PC-3 (cell line): Measurements from ENCODE around the gene ZSCAN25. TPM values are rescaled to one million over a fixed set of nuclear protein-coding genes. Genes with fewer than 3 reads are reported as not detected.

Source experiments
- ATAC-seq: fragments of 200-7000 bp; cut with Tn5 transposase; 2 replicates; pipeline ENCODE4 v1.9.1; 2020; ENCODE audit warnings: mild to moderate bottlenecking, moderate library complexity
- BruUV-seq: library from RNA; stranded (reverse); fragments of 400-500 nt; replicated peaks from 2 replicates; lab custom pipeline; 2021; lab: Mats Ljungman, UMichigan
- CTCF ChIA-PET: fragments of 300-600 bp; sonication (Branson Sonifier 250); formaldehyde crosslinking; loops from one replicate; lab custom pipeline; 2022; ENCODE audit warnings: antibody characterized with exemption; lab: Charles Lee
- POLR2A ChIA-PET: fragments of 300-600 bp; sonication (Branson Sonifier 250); formaldehyde crosslinking; loops from one replicate; lab custom pipeline; 2022; ENCODE audit warnings: antibody characterized with exemption; ENCODE audit not compliant: unreplicated experiment; lab: Charles Lee
- DNase-seq: peaks from one replicate; pipeline ENCODE4 v3.0.0-alpha.2; 2015
- H2AFZ ChIP-seq: fragments of 300-600 bp; sonication (generic); 2 replicates; pipeline ENCODE4 v1.6.0; 2016; ENCODE audit warnings: antibody characterized with exemption, low read length
- H3F3A ChIP-seq: fragments of 300-600 bp; sonication (generic); one replicate; pipeline ENCODE4 v1.6.0; 2017; ENCODE audit warnings: antibody characterized with exemption, low read length, control low read depth, mild to moderate bottlenecking; ENCODE audit not compliant: unreplicated experiment
- H3K27ac ChIP-seq: fragments of 300-600 bp; sonication (generic); 2 replicates; pipeline ENCODE4 v1.5.1; 2016; ENCODE audit warnings: mild to moderate bottlenecking, low read length
- H3K27me3 ChIP-seq: fragments of 300-600 bp; sonication (generic); 2 replicates; pipeline ENCODE4 v1.6.1; 2016; ENCODE audit warnings: low read length, mixed read lengths
- H3K36me3 ChIP-seq: fragments of 300-600 bp; sonication (generic); 2 replicates; pipeline ENCODE4 v1.6.1; 2016; ENCODE audit warnings: low read depth, mixed run types, low read length, mixed read lengths
- H3K4me1 ChIP-seq: fragments of 300-600 bp; sonication (generic); 2 replicates; pipeline ENCODE4 v1.5.1; 2016; ENCODE audit warnings: low read length; ENCODE audit not compliant: insufficient read depth
- H3K4me2 ChIP-seq: fragments of 300-600 bp; sonication (generic); 2 replicates; pipeline ENCODE4 v1.6.0; 2016; ENCODE audit warnings: low read length
- H3K4me3 ChIP-seq: fragments of 300-600 bp; sonication (generic); 2 replicates; pipeline ENCODE4 v1.5.1; 2016; ENCODE audit warnings: mild to moderate bottlenecking, low read length, mixed read lengths
- H3K79me2 ChIP-seq: fragments of 300-600 bp; sonication (generic); 2 replicates; pipeline ENCODE4 v1.6.1; 2017; ENCODE audit warnings: low read length, mixed read lengths
- H3K9ac ChIP-seq: fragments of 300-600 bp; sonication (generic); 2 replicates; pipeline ENCODE4 v1.6.0; 2016; ENCODE audit warnings: mild to moderate bottlenecking, low read length
- H3K9me2 ChIP-seq: fragments of 300-600 bp; sonication (generic); replicated peaks from 2 replicates; pipeline ENCODE4 v1.6.1; 2016; ENCODE audit warnings: mixed run types, low read length, mixed read lengths
- H3K9me3 ChIP-seq: fragments of 300-600 bp; sonication (generic); 2 replicates; pipeline ENCODE4 v1.6.1; 2016; ENCODE audit warnings: low read length, mixed read lengths
- H4K20me1 ChIP-seq: fragments of 300-600 bp; sonication (generic); 2 replicates; pipeline ENCODE4 v1.6.1; 2016; ENCODE audit warnings: low read length, mixed read lengths
- EZH2 ChIP-seq: fragments of 300-600 bp; sonication (generic); IDR thresholded peaks from one replicate; pipeline ENCODE4 v1.6.1; 2017; ENCODE audit warnings: antibody characterized with exemption, mild to moderate bottlenecking, low read length; ENCODE audit not compliant: unreplicated experiment
- EZH2phosphoT487 ChIP-seq: fragments of 300-600 bp; sonication (generic); IDR thresholded peaks from 2 replicates; pipeline ENCODE4 v1.6.1; 2018; ENCODE audit warnings: mild to moderate bottlenecking, antibody characterized with exemption, low read length, borderline replicate concordance
- intact Hi-C: fragments of 100-400 bp; cut with micrococcal nuclease; formaldehyde crosslinking; loops from 2 replicates; pipeline ENCODE4 v1.9.0; 2023
- total RNA-seq: library from RNA; depleted of rRNA; stranded (reverse); fragments of >200 nt; gene quantifications from 2 replicates; pipeline ENCODE4 v1.2.3, GENCODE V29; 2014
- TF ChIP-seq, protein P1 (sequence below): fragments of 300-600 bp; sonication (generic); conservative IDR thresholded peaks from 2 replicates; pipeline ENCODE4 v1.5.1; 2017; ENCODE audit warnings: antibody characterized with exemption, low read depth, mild to moderate bottlenecking, low read length

ZSCAN25 gene
- total RNA-seq, 1 experiment from 2014 or later = 13.9 TPM

DNA sequence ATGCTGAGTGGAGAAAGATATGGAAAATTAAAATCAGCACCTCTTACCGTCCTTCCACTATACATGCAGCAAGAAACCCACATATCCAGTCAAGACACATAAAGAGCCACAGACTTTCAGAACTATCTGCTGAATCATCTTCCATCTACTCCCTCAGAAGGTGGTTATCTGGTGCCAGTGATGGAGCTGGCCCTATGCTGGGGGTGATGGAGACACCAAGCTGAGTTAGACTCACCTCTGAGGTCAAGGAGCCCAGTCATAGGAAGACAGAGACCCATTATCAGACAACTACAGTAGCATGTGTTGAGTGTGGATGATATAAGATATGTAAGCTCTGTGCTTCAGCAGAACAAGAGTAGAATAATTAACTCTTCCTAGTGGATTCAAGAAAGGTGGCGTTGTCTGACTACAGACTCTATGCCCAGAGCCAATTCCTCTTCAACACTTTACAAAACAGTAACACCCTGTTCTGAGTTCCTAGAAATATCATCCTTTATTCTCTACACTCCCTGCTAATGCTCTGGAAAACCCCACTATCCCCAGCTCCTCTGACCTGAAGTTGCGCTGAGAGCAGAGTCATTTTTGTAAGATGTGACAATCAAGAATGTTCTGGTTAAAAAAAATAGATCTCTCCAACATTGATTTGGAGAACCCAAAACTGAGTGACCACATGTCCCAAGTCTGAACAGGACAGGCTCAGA is 48.7 kb downstream of the ZSCAN25 start:
- no TSS peak for BruUV-seq
- no peaks in the 10 kb centered on the region for H3K27me3 ChIP-seq
- intact Hi-C loops = no loop called here
- no peak overlapping the region for H3K27ac ChIP-seq
- no peak overlapping the region for H2AFZ ChIP-seq
- no peaks in the 10 kb centered on the region for H3K4me1 ChIP-seq
- H3K9me3 ChIP-seq = no peaks in the 10 kb centered on the region
- no peaks in the 10 kb centered on the region for H3F3A ChIP-seq
- H3K79me2 ChIP-seq = no peaks in the 10 kb centered on the region
- H4K20me1 ChIP-seq = no peaks in the 10 kb centered on the region
- ChIA-PET POLR2A (no interaction called here), CTCF (no interaction called here)
- no peaks in the 10 kb centered on the region for H3K9me2 ChIP-seq
- TF ChIP-seq EZH2phosphoT487 (no peak), EZH2 (no peak)
- TF ChIP-seq, protein P1, sequence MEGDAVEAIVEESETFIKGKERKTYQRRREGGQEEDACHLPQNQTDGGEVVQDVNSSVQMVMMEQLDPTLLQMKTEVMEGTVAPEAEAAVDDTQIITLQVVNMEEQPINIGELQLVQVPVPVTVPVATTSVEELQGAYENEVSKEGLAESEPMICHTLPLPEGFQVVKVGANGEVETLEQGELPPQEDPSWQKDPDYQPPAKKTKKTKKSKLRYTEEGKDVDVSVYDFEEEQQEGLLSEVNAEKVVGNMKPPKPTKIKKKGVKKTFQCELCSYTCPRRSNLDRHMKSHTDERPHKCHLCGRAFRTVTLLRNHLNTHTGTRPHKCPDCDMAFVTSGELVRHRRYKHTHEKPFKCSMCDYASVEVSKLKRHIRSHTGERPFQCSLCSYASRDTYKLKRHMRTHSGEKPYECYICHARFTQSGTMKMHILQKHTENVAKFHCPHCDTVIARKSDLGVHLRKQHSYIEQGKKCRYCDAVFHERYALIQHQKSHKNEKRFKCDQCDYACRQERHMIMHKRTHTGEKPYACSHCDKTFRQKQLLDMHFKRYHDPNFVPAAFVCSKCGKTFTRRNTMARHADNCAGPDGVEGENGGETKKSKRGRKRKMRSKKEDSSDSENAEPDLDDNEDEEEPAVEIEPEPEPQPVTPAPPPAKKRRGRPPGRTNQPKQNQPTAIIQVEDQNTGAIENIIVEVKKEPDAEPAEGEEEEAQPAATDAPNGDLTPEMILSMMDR = no peak
- DNase-seq = no peak
- no peak for ATAC-seq
- no peaks in the 10 kb centered on the region for H3K36me3 ChIP-seq
- no peak overlapping the region for H3K4me3 ChIP-seq
- no peak overlapping the region for H3K4me2 ChIP-seq
- no peak overlapping the region for H3K9ac ChIP-seq

DNA sequence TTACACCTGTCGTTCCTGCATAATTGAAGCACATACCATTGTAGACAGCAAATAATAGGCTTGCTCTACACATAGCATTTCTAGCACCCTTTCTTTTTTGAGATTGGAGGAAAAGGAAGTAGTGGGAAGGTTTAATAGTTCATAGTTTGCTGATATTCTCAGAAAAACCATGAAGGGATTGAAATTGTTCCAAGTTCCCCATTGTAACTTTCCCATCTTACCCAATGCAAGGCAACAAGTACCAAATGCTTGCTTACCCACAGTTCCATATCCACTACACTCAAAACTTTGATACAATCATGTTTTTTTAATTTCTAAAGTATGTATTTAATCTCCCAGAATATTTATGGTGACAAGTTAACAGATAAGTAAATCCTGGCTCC is 49.3 kb downstream of the ZSCAN25 start:
- no peak overlapping the region for H3K9ac ChIP-seq
- H3K27ac ChIP-seq = no peak overlapping the region
- ChIA-PET POLR2A (no interaction called here), CTCF (no interaction called here)
- no peak for DNase-seq
- intact Hi-C loops = no loop called here
- H3K79me2 ChIP-seq = no peaks in the 10 kb centered on the region
- no TSS peak for BruUV-seq
- no peaks in the 10 kb centered on the region for H3F3A ChIP-seq
- no peak overlapping the region for H3K4me2 ChIP-seq
- no peaks in the 10 kb centered on the region for H3K27me3 ChIP-seq
- H4K20me1 ChIP-seq = no peaks in the 10 kb centered on the region
- no peak for ATAC-seq
- no peak overlapping the region for H3K4me3 ChIP-seq
- no peaks in the 10 kb centered on the region for H3K9me3 ChIP-seq
- no peaks in the 10 kb centered on the region for H3K36me3 ChIP-seq
- no peaks in the 10 kb centered on the region for H3K9me2 ChIP-seq
- no peaks in the 10 kb centered on the region for H3K4me1 ChIP-seq
- TF ChIP-seq EZH2 (no peak), EZH2phosphoT487 (no peak)
- TF ChIP-seq, protein P1 = no peak
- no peak overlapping the region for H2AFZ ChIP-seq

DNA sequence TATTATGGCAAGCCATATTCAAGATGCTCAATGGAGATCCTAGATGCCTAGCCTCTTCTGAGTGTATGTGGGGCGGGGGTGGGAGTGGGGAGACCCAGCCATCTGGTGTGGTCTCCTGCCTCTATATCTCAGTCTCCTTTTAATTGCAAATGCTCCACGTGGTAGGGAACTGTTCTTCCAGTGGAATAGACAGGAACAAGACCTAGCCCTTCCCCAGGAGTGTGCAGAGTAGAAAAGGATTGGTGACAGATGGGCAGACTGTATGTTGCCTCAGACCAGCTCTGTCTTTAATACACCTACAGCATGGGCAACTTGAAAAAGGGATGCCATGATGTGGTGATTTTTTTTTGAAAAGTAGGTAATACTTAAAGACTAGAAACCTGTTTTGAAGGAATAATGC is 50.4 kb downstream of the ZSCAN25 start:
- Histone ChIP-seq H3K27ac (no peak overlapping the region), H3K4me2 (no peak overlapping the region), H3K36me3 (no peaks in the 10 kb centered on the region), H3F3A (no peaks in the 10 kb centered on the region), H3K27me3 (no peaks in the 10 kb centered on the region), H3K79me2 (no peaks in the 10 kb centered on the region), H3K9me3 (no peaks in the 10 kb centered on the region), H3K9me2 (no peaks in the 10 kb centered on the region), H3K4me1 (no peaks in the 10 kb centered on the region), H4K20me1 (no peaks in the 10 kb centered on the region), H3K4me3 (no peak overlapping the region), H2AFZ (no peak overlapping the region), H3K9ac (no peak overlapping the region)
- intact Hi-C loops = no loop called here
- DNase-seq (no peak), ATAC-seq (no peak)
- BruUV-seq = no TSS peak
- POLR2A ChIA-PET = no interaction called here
- CTCF ChIA-PET = no interaction called here
- TF ChIP-seq EZH2phosphoT487 (no peak), EZH2 (no peak)
- TF ChIP-seq, protein P1 = no peak
